ENCODE data around the gene RPTOR. TPM values are rescaled to one million over a fixed set of nuclear protein-coding genes. Genes with fewer than 3 reads are reported as not detected.

RPTOR gene
- total RNA-seq, 4 donors from 2014 or later, result 34.1 to 65.8 (median 43.6) TPM

- no peak for DNase-seq (ENCODE audit: extremely low spot score)
- no peaks in the 10 kb centered on the region for H3K9me3 ChIP-seq
- no peak overlapping the region for H3K4me3 ChIP-seq
- peaks cover 13 to 55% (median 31%) of the 10 kb centered on the region in 4 donors for H3K36me3 ChIP-seq
- no peaks in the 10 kb centered on the region for H3K27me3 ChIP-seq
- peaks cover 0 to 15% (median 2%) of the 10 kb centered on the region in 4 donors for H3K4me1 ChIP-seq
- intact Hi-C loops (cut with DNase I), result no loop called here
- WGBS, result 89% methylated on average over 23 of the region's 32 CpGs
- H3K27ac ChIP-seq (replicated peaks in 1 of 4), result no peak overlapping the region
- TF ChIP-seq EP300 (IDR thresholded peaks at IDR 0.05) (no peak), POLR2A (IDR thresholded peaks at IDR 0.05; ENCODE audit: low read depth) (no peak)
Measured at GRCh38 chr17:80876950-80877728, 332.5 kb downstream of the RPTOR start.

GRCh38 chr17:80877729-80878303 lies 333.2 kb downstream of the RPTOR start:
- no peaks in the 10 kb centered on the region for H3K9me3 ChIP-seq
- 95% methylated on average over 13 of the region's 14 CpGs for WGBS
- H3K36me3 ChIP-seq, result peaks cover 16 to 60% (median 38%) of the 10 kb centered on the region in 4 donors
- H3K27me3 ChIP-seq, result no peaks in the 10 kb centered on the region
- no peak overlapping the region for H3K4me3 ChIP-seq
- no peak for TF ChIP-seq CTCF (IDR thresholded peaks at IDR 0.05)
- no peak for TF ChIP-seq POLR2A (IDR thresholded peaks at IDR 0.05; ENCODE audit: low read depth)
- no peak for TF ChIP-seq EP300 (IDR thresholded peaks at IDR 0.05)
- no peak for TF ChIP-seq POLR2AphosphoS5 (IDR thresholded peaks at IDR 0.05)
- DNase-seq (ENCODE audit: extremely low spot score), result no peak
- H3K4me1 ChIP-seq, result peaks cover 0 to 8% (median under 1%) of the 10 kb centered on the region in 4 donors
- H3K27ac ChIP-seq (replicated peaks in 1 of 4), result no peak overlapping the region
- intact Hi-C loops (cut with DNase I), result no loop called here

GRCh38 chr17:80878876-80879722 lies 334.5 kb downstream of the RPTOR start:
- DNase-seq (ENCODE audit: extremely low spot score), result no peak
- Histone ChIP-seq H3K27ac (replicated peaks in 1 of 4) (no peak overlapping the region), H3K4me3 (no peak overlapping the region), H3K36me3 (peaks cover 29 to 68% (median 47%) of the 10 kb centered on the region in 4 donors), H3K27me3 (no peaks in the 10 kb centered on the region), H3K4me1 (peaks cover 0 to 6% (median 0%) of the 10 kb centered on the region in 4 donors), H3K9me3 (no peaks in the 10 kb centered on the region)
- intact Hi-C loops (cut with DNase I), result no loop called here
- TF ChIP-seq POLR2AphosphoS5 (IDR thresholded peaks at IDR 0.05) (no peak), CTCF (IDR thresholded peaks at IDR 0.05) (no peak), EP300 (IDR thresholded peaks at IDR 0.05) (no peak), POLR2A (IDR thresholded peaks at IDR 0.05; ENCODE audit: low read depth) (no peak)
- 95% methylated on average over 31 of the region's 31 CpGs for WGBS

GRCh38 chr17:80879723-80880647 lies 335.3 kb downstream of the RPTOR start:
- Histone ChIP-seq H3K4me3 (no peak overlapping the region), H3K27me3 (no peaks in the 10 kb centered on the region), H3K36me3 (peaks cover 38 to 70% (median 51%) of the 10 kb centered on the region in 4 donors), H3K9me3 (no peaks in the 10 kb centered on the region), H3K4me1 (peaks cover 0 to 6% (median 0%) of the 10 kb centered on the region in 4 donors), H3K27ac (replicated peaks in 1 of 4) (no peak overlapping the region)
- intact Hi-C loops (cut with DNase I), result no loop called here
- no peak for TF ChIP-seq EP300 (IDR thresholded peaks at IDR 0.05)
- no peak for TF ChIP-seq CTCF (IDR thresholded peaks at IDR 0.05)
- no peak for TF ChIP-seq POLR2A (IDR thresholded peaks at IDR 0.05; ENCODE audit: low read depth)
- no peak for TF ChIP-seq POLR2AphosphoS5 (IDR thresholded peaks at IDR 0.05)
- WGBS, result 83% methylated on average over 31 of the region's 35 CpGs
- DNase-seq (ENCODE audit: extremely low spot score), result no peak

Measured in esophagus muscularis mucosa (tissue), 4 donors.